Spleen (tissue), 11 donors: Measurements from ENCODE around the gene ADIPOR2. TPM values are rescaled to one million over a fixed set of nuclear protein-coding genes. Genes with fewer than 3 reads are reported as not detected.
"Not testable (repeated sequence)": the region's sequence is repeated elsewhere in the genome, so short reads cannot be mapped to it uniquely, and the experiment has no call there.

ENCODE experiments used
- DNase-seq: peaks from one replicate; pipeline ENCODE4 v3.0.0-alpha.2; 2020
- H3K27ac ChIP-seq, 8 donors: fragments of 200-600 bp; sonication (generic) in 7 of 8; 1 replicate in 4 of 8; 2 replicates in 4 of 8; pipeline versions ENCODE4 v1.5.0 to v1.8.0; 2016 to 2021; ENCODE audit warnings: inconsistent platforms in 4 of 8, mild to moderate bottlenecking in 4 of 8, moderate library complexity in 1 of 8
- H3K27me3 ChIP-seq, 7 donors: fragments of 200-600 bp; sonication (generic) in 6 of 7; replicated peaks in 1 of 7; 1 replicate in 4 of 7; 2 replicates in 3 of 7; pipeline versions ENCODE4 v1.5.0 to v1.8.0; 2016 to 2021; ENCODE audit warnings: inconsistent platforms in 3 of 7, mild to moderate bottlenecking in 1 of 7
- H3K36me3 ChIP-seq, 6 donors: fragments of 200-600 bp; sonication (generic) in 5 of 6; 1 replicate in 4 of 6; 2 replicates in 2 of 6; pipeline versions ENCODE4 v1.5.0 to v1.8.0; 2016 to 2021; ENCODE audit warnings: inconsistent platforms in 2 of 6
- H3K4me1 ChIP-seq, 6 donors: fragments of 200-600 bp; sonication (generic) in 5 of 6; 1 replicate in 3 of 6; 2 replicates in 3 of 6; pipeline versions ENCODE4 v1.5.0 to v1.8.0; 2016 to 2021; ENCODE audit warnings: inconsistent platforms in 3 of 6
- H3K4me3 ChIP-seq, 8 donors: fragments of 200-600 bp; sonication (generic) in 7 of 8; 1 replicate in 4 of 8; 2 replicates in 4 of 8; pipeline versions ENCODE4 v1.5.0 to v1.8.0; 2016 to 2021; ENCODE audit warnings: inconsistent platforms in 4 of 8, mild to moderate bottlenecking in 4 of 8, moderate library complexity in 2 of 8
- H3K9me3 ChIP-seq, 8 donors: fragments of 200-600 bp; sonication (generic) in 7 of 8; 1 replicate in 4 of 8; 2 replicates in 4 of 8; pipeline versions ENCODE4 v1.5.0 to v1.8.0; 2016 to 2021; ENCODE audit warnings: inconsistent platforms in 4 of 8
- POLR2A ChIP-seq, 3 donors: fragments of 450-650 bp; IDR thresholded peaks; one replicate each; pipeline ENCODE4 v1.5.1; 2017; ENCODE audit warnings: antibody characterized with exemption in 3 of 3, mild to moderate bottlenecking in 1 of 3
- POLR2AphosphoS5 ChIP-seq, 3 donors: sonication (generic); formaldehyde crosslinking; IDR thresholded peaks; one replicate each; pipeline ENCODE4 v1.5.1; 2017; ENCODE audit warnings: antibody characterized with exemption in 3 of 3
- WGBS, 5 donors: extraction: QIAGEN DNeasy Blood & Tissue Kit in 3 of 5; methylation state at CpG; one replicate each; pipeline versions ENCODE4 v1.1.5 to v1.1.7; 2013 to 2018; 5-methylcytosine and 5-hydroxymethylcytosine counted together
- intact Hi-C: fragments of 100-400 bp; cut with DNase I; formaldehyde crosslinking; loops from one replicate; pipeline ENCODE4 v1.15.0; 2023; ENCODE audit warnings: low total_unique reads
- polyA plus RNA-seq, 3 donors: library from polyadenylated mRNA; stranded (reverse); fragments of 200-250 nt; gene quantifications; one replicate each; pipeline ENCODE4 v1.2.1, GENCODE V29; 2013
- total RNA-seq, 7 donors: library from RNA; depleted of rRNA in 3 of 7; stranded (reverse); fragments of >200 nt in 3 of 7; fragmentation: NEBNext Ultra II Directional in 4 of 7; extraction: Animal tissue kit (Norgen Biotek cat#: 25700) in 4 of 7; gene quantifications; one replicate each; pipeline versions ENCODE4 v1.1.0 to v1.2.1, GENCODE V29; 2016 to 2021
- TF ChIP-seq, protein P1 (sequence below), 11 experiments: fragments of 200-600 bp in 7 of 11; fragments of 450-650 bp in 4 of 11; sonication (generic) in 4 of 11; IDR thresholded peaks in 8 of 11; conservative IDR thresholded peaks in 3 of 11; 1 replicate in 7 of 11; 2 replicates in 4 of 11; pipeline versions ENCODE4 v1.4.0 to v1.8.0; 2016 to 2021; ENCODE audit warnings: antibody characterized with exemption in 11 of 11, inconsistent platforms in 4 of 11, mild to moderate bottlenecking in 1 of 11
- donor health status: healthy with polysubstance abuse.
- donor health status: DM: no; HTN: no; CAD: no; lungs with moderate emphysema.
- donor health status: DM: no; HTN: no; CAD: no.
- donor health status: Bipolar disorder and iron deficiency.
- donor health status: healthy.
- donor health status: DM: no; HTN: no; CAD: no.
- donor health status: DM: yes; HTN: yes; CAD: no.

ADIPOR2 gene
- total and polyA plus RNA-seq, 10 donors = 12.9 to 43.7 (median 38.8) TPM

DNA sequence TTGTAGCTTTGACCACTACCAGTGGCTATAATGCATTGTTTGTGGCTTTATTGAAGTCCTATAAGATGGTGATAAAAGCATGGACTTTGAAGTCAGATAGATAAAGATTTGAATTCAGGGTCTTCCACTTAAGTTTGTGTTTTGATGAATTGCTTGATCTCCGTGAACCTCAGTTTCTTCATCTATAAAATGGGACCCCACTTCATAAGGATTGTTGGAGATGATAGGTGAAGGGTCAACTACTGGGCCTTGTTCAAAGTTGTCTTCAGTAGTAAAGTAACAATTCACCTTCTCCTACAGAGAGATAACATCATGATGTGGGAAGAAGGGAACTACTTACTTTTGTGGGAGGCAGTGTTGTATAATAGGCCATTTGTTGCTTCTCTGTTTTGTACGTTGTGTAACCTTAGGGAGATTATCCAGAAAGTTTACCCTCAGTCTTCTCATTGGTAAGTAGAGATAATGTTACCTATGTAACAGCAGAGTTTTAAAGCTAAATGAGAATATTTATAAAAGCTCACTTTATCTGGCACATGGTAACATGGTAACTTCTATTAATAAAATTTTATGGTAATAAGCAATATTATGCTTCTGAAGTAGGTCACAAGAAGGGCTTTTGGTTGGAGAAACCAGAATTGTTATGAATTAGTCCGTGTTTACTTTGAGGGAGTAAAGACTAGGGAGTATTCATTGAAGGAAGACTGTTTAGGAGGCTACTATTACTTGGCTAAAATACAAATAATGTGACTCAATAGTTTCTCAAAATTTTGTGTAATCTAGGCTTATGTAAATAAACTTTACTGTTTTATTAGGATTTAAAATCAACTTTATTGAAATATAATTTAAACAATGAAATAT is 15.1 kb downstream of the ADIPOR2 start:
- TF ChIP-seq, protein P1, sequence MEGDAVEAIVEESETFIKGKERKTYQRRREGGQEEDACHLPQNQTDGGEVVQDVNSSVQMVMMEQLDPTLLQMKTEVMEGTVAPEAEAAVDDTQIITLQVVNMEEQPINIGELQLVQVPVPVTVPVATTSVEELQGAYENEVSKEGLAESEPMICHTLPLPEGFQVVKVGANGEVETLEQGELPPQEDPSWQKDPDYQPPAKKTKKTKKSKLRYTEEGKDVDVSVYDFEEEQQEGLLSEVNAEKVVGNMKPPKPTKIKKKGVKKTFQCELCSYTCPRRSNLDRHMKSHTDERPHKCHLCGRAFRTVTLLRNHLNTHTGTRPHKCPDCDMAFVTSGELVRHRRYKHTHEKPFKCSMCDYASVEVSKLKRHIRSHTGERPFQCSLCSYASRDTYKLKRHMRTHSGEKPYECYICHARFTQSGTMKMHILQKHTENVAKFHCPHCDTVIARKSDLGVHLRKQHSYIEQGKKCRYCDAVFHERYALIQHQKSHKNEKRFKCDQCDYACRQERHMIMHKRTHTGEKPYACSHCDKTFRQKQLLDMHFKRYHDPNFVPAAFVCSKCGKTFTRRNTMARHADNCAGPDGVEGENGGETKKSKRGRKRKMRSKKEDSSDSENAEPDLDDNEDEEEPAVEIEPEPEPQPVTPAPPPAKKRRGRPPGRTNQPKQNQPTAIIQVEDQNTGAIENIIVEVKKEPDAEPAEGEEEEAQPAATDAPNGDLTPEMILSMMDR (IDR thresholded peaks at IDR 0.05 in 8 of 11, conservative IDR thresholded peaks at IDR 0.05 in 3 of 11) = no peak
- TF ChIP-seq POLR2A (IDR thresholded peaks at IDR 0.05) = no peak
- TF ChIP-seq POLR2AphosphoS5 (IDR thresholded peaks at IDR 0.05) = no peak
- 75 to 89% (median 84%) methylated on average over 3 of the region's 3 CpGs for WGBS, 5 donors
- DNase-seq = no peak
- Histone ChIP-seq H3K4me3 (no peak overlapping the region), H3K9me3 (no peaks in the 10 kb centered on the region), H3K36me3 (no peaks in the 10 kb centered on the region), H3K27me3 (no peaks in the 10 kb centered on the region), H3K27ac (peak overlapping the region in 1 of 8 donors; percentile 43), H3K4me1 (peaks cover 0 to 68% (median 26%) of the 10 kb centered on the region in 6 donors)
- intact Hi-C loops = no loop called here

DNA sequence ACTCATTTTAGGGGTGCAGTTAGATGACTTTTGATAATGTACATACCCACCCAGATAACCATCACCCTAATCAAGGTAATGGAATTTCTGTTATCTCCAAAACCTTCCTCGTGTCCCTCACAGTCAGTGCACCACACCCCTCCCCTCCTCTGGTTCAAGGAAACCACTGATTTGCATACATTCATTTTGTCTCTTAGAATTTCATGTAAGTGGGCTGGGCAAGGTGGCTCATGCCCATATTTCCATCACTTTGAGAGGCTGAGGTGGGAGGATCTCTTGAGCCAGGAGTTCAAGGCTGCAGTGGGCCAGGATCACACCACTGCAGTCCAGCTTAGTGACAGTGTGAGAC is 15.7 kb downstream of the ADIPOR2 start:
- no peak for DNase-seq
- no peaks in the 10 kb centered on the region for H3K27me3 ChIP-seq
- WGBS, 5 donors = 24 to 31% (median 26%) methylated on average over 1 of the region's 1 CpG
- intact Hi-C loops = no loop called here
- H3K4me3 ChIP-seq = no peak overlapping the region
- no peak for TF ChIP-seq POLR2AphosphoS5 (IDR thresholded peaks at IDR 0.05)
- no peak for TF ChIP-seq POLR2A (IDR thresholded peaks at IDR 0.05)
- TF ChIP-seq, protein P1 (IDR thresholded peaks at IDR 0.05 in 8 of 11, conservative IDR thresholded peaks at IDR 0.05 in 3 of 11) = no peak
- H3K36me3 ChIP-seq = no peaks in the 10 kb centered on the region
- H3K9me3 ChIP-seq = no peaks in the 10 kb centered on the region
- peaks cover 0 to 72% (median 30%) of the 10 kb centered on the region in 6 donors for H3K4me1 ChIP-seq
- H3K27ac ChIP-seq = peak overlapping the region in 1 of 8 donors; percentile 43

DNA sequence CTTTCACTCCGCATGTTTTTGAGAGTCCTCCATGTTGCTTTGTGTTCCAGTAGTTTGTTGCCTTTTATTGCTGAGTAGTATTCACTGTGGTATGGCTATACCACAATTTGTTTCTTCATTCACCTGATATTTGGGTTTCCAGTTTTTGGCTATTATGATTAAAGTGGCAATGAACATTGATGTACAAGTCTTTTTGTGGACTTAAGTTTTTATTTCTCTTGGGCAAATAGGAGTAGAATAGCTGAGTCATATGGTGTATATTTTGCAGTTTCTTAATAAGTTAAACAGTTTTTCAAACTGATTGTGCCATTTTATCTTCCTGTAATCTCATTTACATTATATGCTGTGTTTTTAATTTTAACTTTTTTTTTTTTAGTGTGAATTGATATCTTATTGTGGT is 16.2 kb downstream of the ADIPOR2 start:
- intact Hi-C loops = no loop called here
- DNase-seq = no peak
- Histone ChIP-seq H3K27ac (peak overlapping the region in 1 of 8 donors; percentile 43), H3K4me1 (peaks cover 0 to 72% (median 32%) of the 10 kb centered on the region in 6 donors), H3K27me3 (no peaks in the 10 kb centered on the region), H3K36me3 (no peaks in the 10 kb centered on the region), H3K9me3 (no peaks in the 10 kb centered on the region), H3K4me3 (no peak overlapping the region)
- TF ChIP-seq, protein P1 (IDR thresholded peaks at IDR 0.05 in 8 of 11, conservative IDR thresholded peaks at IDR 0.05 in 3 of 11) = no peak
- TF ChIP-seq POLR2AphosphoS5 (IDR thresholded peaks at IDR 0.05) (no peak), POLR2A (IDR thresholded peaks at IDR 0.05) (no peak)
- 87 to 100% (median 89%) methylated on average over 1 of the region's 1 CpG for WGBS, 5 donors

GRCh38 chr12:1709968-1710367 is 19.1 kb downstream of the ADIPOR2 start:
- intact Hi-C loops = not testable (repeated sequence)

GRCh38 chr12:1710870-1711269 is 20.0 kb downstream of the ADIPOR2 start:
- Histone ChIP-seq H3K36me3 (peaks cover 0 to 27% (median 3%) of the 10 kb centered on the region in 6 donors), H3K27ac (peak overlapping the region in 1 of 8 donors; percentile 40), H3K4me1 (peaks cover 0 to 54% (median 24%) of the 10 kb centered on the region in 6 donors), H3K9me3 (peaks cover 0 to 19% (median 12%) of the 10 kb centered on the region in 8 donors)
- WGBS, 5 donors = 86 to 95% (median 91%) methylated on average over 8 of the region's 8 CpGs
- intact Hi-C loops, H3K27me3 ChIP-seq, DNase-seq, H3K4me3 ChIP-seq: not testable (repeated sequence)

More at GRCh38 chr12:1709968-1710367, 19.1 kb downstream of the ADIPOR2 start:
- H3K27me3 ChIP-seq, H3K4me3 ChIP-seq, H3K27ac ChIP-seq, H3K9me3 ChIP-seq, DNase-seq: not testable (repeated sequence)
- Histone ChIP-seq H3K36me3 (peaks cover 0 to 19% (median 3%) of the 10 kb centered on the region in 6 donors), H3K4me1 (peaks cover 0 to 56% (median 23%) of the 10 kb centered on the region in 6 donors)
- WGBS, 5 donors = 98 to 100% (median 98%) methylated on average over 5 of the region's 5 CpGs

- intact Hi-C loops, DNase-seq, H3K27me3 ChIP-seq, H3K4me3 ChIP-seq: not testable (repeated sequence)
- H3K4me1 ChIP-seq = peaks cover 4 to 54% (median 24%) of the 10 kb centered on the region in 6 donors
- H3K27ac ChIP-seq = peak overlapping the region in 1 of 8 donors; percentile 40
- peaks cover 0 to 27% (median 3%) of the 10 kb centered on the region in 6 donors for H3K36me3 ChIP-seq
- 28 to 62% (median 44%) methylated on average over 3 of the region's 3 CpGs for WGBS, 5 donors
- H3K9me3 ChIP-seq = peaks cover 0 to 19% (median 12%) of the 10 kb centered on the region in 8 donors
Measured at GRCh38 chr12:1711536-1712211, 20.8 kb downstream of the ADIPOR2 start.

GRCh38 chr12:1712305-1712704 is 21.4 kb downstream of the ADIPOR2 start:
- Histone ChIP-seq H3K36me3 (peaks cover 0 to 27% (median 3%) of the 10 kb centered on the region in 6 donors), H3K4me1 (peaks cover 8 to 54% (median 22%) of the 10 kb centered on the region in 6 donors), H3K9me3 (peaks cover 0 to 19% (median 12%) of the 10 kb centered on the region in 8 donors)
- H3K27ac ChIP-seq, DNase-seq, H3K27me3 ChIP-seq, H3K4me3 ChIP-seq, intact Hi-C loops: not testable (repeated sequence)
- WGBS, 5 donors = 95 to 99% (median 96%) methylated on average over 5 of the region's 5 CpGs
